Neutrophil (primary cell): ENCODE measurements around the gene ARHGAP32.

Experiments used
- H3K27ac ChIP-seq: fragments of 200-600 bp; sonication (generic); 2 replicates; pipeline ENCODE4 v1.5.1; 2016; ENCODE audit warnings: mild to moderate bottlenecking, moderate library complexity
- H3K27me3 ChIP-seq: fragments of 200-600 bp; sonication (generic); 2 replicates; pipeline ENCODE4 v1.6.0; 2016; ENCODE audit warnings: mild to moderate bottlenecking
- H3K36me3 ChIP-seq: fragments of 200-600 bp; sonication (generic); 2 replicates; pipeline ENCODE4 v1.5.1; 2017
- H3K4me1 ChIP-seq, 2 experiments: fragments of 200-600 bp in 1 of 2; sonication (generic) in 1 of 2; 1 replicate in 1 of 2; 2 replicates in 1 of 2; pipeline versions ENCODE4 v1.5.1 to v1.6.1; 2013 to 2016; ENCODE audit warnings: low read depth in 1 of 2, low read length in 1 of 2, mild to moderate bottlenecking in 1 of 2, moderate library complexity in 1 of 2; ENCODE audit not compliant: control insufficient read depth in 1 of 2, insufficient read depth in 1 of 2
- H3K4me3 ChIP-seq, 2 experiments: fragments of 200-600 bp in 1 of 2; sonication (generic) in 1 of 2; 1 replicate in 1 of 2; 2 replicates in 1 of 2; pipeline ENCODE4 v1.5.1; 2013 to 2016; ENCODE audit warnings: low read depth in 1 of 2, low read length in 1 of 2, mild to moderate bottlenecking in 1 of 2, moderate library complexity in 1 of 2
- H3K9me3 ChIP-seq: fragments of 200-600 bp; sonication (generic); 2 replicates; pipeline ENCODE4 v1.5.1; 2016
- CTCF ChIP-seq: fragments of 200-600 bp; sonication (generic); IDR thresholded peaks from 2 replicates; pipeline ENCODE4 v1.5.1; 2016; ENCODE audit warnings: antibody characterized with exemption

Gene ARHGAP32

GRCh38 chr11:128928400-128928799 lies 263.7 kb downstream of the ARHGAP32 start:
- Histone ChIP-seq H3K36me3 (no peaks in the 10 kb centered on the region), H3K27me3 (no peaks in the 10 kb centered on the region), H3K9me3 (no peaks in the 10 kb centered on the region), H3K4me1 (no peaks in the 10 kb centered on the region), H3K27ac (no peak overlapping the region), H3K4me3 (no peak overlapping the region)
- TF ChIP-seq CTCF, result no peak

- Histone ChIP-seq H3K36me3 (no peaks in the 10 kb centered on the region), H3K4me1 (no peaks in the 10 kb centered on the region), H3K4me3 (no peak overlapping the region), H3K27ac (no peak overlapping the region), H3K9me3 (no peaks in the 10 kb centered on the region), H3K27me3 (no peaks in the 10 kb centered on the region)
- no peak for TF ChIP-seq CTCF
Measured at GRCh38 chr11:128927683-128928336, 264.3 kb downstream of the ARHGAP32 start.

- Histone ChIP-seq H3K9me3 (no peaks in the 10 kb centered on the region), H3K27me3 (no peaks in the 10 kb centered on the region), H3K36me3 (no peaks in the 10 kb centered on the region), H3K4me1 (no peaks in the 10 kb centered on the region), H3K27ac (no peak overlapping the region), H3K4me3 (no peak overlapping the region)
- TF ChIP-seq CTCF, result no peak
Measured at GRCh38 chr11:128927108-128927461, 265.0 kb downstream of the ARHGAP32 start.

GRCh38 chr11:128926437-128927107 lies 265.6 kb downstream of the ARHGAP32 start:
- no peak overlapping the region for H3K27ac ChIP-seq
- no peaks in the 10 kb centered on the region for H3K36me3 ChIP-seq
- H3K9me3 ChIP-seq, result no peaks in the 10 kb centered on the region
- no peaks in the 10 kb centered on the region for H3K27me3 ChIP-seq
- H3K4me3 ChIP-seq, result no peak overlapping the region
- no peaks in the 10 kb centered on the region for H3K4me1 ChIP-seq
- TF ChIP-seq CTCF, result no peak

- TF ChIP-seq CTCF, result no peak
- Histone ChIP-seq H3K36me3 (no peaks in the 10 kb centered on the region), H3K4me3 (no peak overlapping the region), H3K9me3 (no peaks in the 10 kb centered on the region), H3K4me1 (no peaks in the 10 kb centered on the region), H3K27me3 (no peaks in the 10 kb centered on the region), H3K27ac (no peak overlapping the region)
Measured at GRCh38 chr11:128926000-128926399, 266.1 kb downstream of the ARHGAP32 start.
